BLaER1 (cell line): Measurements from ENCODE around the gene DMBT1.
"Not testable (repeated sequence)": the region's sequence is repeated elsewhere in the genome, so short reads cannot be mapped to it uniquely, and the experiment has no call there.

ENCODE experiments used
- H3K27ac ChIP-seq: shearing (Covaris generic); formaldehyde crosslinking; 2 replicates; pipeline ENCODE4 v1.8.1; 2022
- H3K27me3 ChIP-seq: shearing (Covaris generic); formaldehyde crosslinking; 2 replicates; pipeline ENCODE4 v1.8.1; 2022
- H3K36me3 ChIP-seq: shearing (Covaris generic); formaldehyde crosslinking; 2 replicates; pipeline ENCODE4 v1.8.1; 2022
- H3K4me1 ChIP-seq: shearing (Covaris generic); formaldehyde crosslinking; 2 replicates; pipeline ENCODE4 v1.8.1; 2022
- H3K4me2 ChIP-seq: shearing (Covaris generic); formaldehyde crosslinking; 2 replicates; pipeline ENCODE4 v1.8.1; 2022
- H3K4me3 ChIP-seq: shearing (Covaris generic); formaldehyde crosslinking; 2 replicates; pipeline ENCODE4 v1.8.1; 2022
- H3K9ac ChIP-seq: shearing (Covaris generic); formaldehyde crosslinking; 2 replicates; pipeline ENCODE4 v1.8.1; 2022
- H3K9me3 ChIP-seq: shearing (Covaris generic); formaldehyde crosslinking; 2 replicates; pipeline ENCODE4 v1.8.1; 2022
- H4K20me1 ChIP-seq: shearing (Covaris generic); formaldehyde crosslinking; 2 replicates; pipeline ENCODE4 v1.8.1; 2022
- Cebpa-rat ChIP-seq: shearing (Covaris generic); IDR thresholded peaks from 2 replicates; pipeline ENCODE4 v1.8.1; 2022

The DMBT1 gene

DNA sequence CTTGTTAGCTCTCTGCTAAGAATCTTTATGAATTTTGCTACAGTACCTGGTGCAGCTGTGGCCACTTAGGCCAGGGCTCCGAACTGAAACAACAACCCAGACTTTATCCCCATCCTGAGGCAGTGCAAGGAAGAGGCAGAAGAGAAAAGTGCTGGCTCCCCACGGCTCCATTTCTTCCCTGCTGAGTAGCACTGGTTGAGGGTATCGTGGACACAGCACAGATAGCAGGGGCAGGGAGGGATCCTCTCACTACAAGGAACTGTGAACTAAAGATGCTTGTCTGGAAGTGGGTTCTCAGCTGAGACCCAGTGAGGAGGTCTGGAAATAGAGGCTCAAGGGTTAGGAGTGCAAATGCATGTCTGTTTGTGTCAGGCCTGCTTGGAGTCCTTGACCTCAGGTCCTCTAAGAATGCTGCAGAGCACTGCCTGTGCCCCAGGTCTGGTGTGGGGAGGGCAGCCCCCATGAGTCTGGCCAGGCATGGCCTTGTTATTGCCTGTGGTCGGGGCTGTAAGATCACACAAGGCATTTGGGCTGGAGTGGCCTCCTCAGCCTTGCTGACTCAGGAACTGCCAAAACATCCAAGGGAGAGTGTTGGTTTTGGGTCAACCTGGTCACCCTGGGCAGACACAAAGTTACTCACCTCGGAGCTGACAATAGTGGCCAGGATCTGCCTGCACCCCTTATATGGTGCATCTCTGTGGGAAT, 58.1 kb downstream of the DMBT1 start:
- H3K27me3 ChIP-seq: no peaks in the 10 kb centered on the region
- no peaks in the 10 kb centered on the region for H3K36me3 ChIP-seq
- no peak for TF ChIP-seq Cebpa-rat
- H3K27ac ChIP-seq: no peak overlapping the region
- H4K20me1 ChIP-seq: no peaks in the 10 kb centered on the region
- H3K4me3 ChIP-seq: no peak overlapping the region
- peaks cover 7% of the 10 kb centered on the region for H3K9me3 ChIP-seq
- H3K4me1 ChIP-seq: no peaks in the 10 kb centered on the region
- no peak overlapping the region for H3K4me2 ChIP-seq
- no peak overlapping the region for H3K9ac ChIP-seq

DNA sequence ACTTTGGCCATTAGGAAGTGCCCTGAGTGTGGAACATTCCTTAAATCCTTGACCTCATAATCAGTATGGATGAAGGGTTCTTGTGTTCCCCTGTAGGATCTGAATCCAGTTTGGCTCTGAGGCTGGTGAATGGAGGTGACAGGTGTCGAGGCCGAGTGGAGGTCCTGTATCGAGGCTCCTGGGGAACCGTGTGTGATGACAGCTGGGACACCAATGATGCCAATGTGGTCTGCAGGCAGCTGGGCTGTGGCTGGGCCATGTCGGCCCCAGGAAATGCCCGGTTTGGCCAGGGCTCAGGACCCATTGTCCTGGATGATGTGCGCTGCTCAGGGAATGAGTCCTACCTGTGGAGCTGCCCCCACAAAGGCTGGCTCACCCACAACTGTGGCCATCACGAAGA, 60.4 kb downstream of the DMBT1 start:
- not testable (repeated sequence) for H3K9ac ChIP-seq, H3K4me3 ChIP-seq, H3K4me2 ChIP-seq, H3K27ac ChIP-seq, H3K4me1 ChIP-seq, H3K27me3 ChIP-seq, H4K20me1 ChIP-seq, H3K36me3 ChIP-seq
- H3K9me3 ChIP-seq: peaks cover 12% of the 10 kb centered on the region

DNA sequence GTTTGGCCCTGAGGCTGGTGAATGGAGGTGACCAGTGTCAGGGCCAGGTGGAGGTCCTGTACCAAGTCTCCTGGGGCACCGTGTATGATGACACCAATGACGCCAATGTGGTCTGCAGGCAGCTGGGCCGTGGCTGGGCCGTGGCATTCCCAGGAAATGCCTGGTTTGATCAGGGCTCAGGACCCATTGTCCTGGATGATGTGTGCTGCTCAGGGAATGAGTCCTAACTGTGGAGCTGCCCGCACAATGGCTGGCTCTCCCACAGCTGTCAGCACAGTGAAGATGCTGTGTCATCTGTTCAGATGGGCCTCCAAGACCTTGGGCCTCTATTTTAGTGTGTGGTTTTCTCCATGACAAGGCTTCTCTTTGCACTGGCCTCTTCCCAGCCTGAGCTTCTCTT, 64.0 kb downstream of the DMBT1 start:
- no peak for TF ChIP-seq Cebpa-rat
- Histone ChIP-seq H4K20me1 (no peaks in the 10 kb centered on the region), H3K27ac (no peak overlapping the region), H3K9ac (no peak overlapping the region), H3K27me3 (no peaks in the 10 kb centered on the region), H3K4me1 (no peaks in the 10 kb centered on the region), H3K4me2 (no peak overlapping the region), H3K4me3 (no peak overlapping the region), H3K9me3 (peaks cover 12% of the 10 kb centered on the region), H3K36me3 (no peaks in the 10 kb centered on the region)

DNA sequence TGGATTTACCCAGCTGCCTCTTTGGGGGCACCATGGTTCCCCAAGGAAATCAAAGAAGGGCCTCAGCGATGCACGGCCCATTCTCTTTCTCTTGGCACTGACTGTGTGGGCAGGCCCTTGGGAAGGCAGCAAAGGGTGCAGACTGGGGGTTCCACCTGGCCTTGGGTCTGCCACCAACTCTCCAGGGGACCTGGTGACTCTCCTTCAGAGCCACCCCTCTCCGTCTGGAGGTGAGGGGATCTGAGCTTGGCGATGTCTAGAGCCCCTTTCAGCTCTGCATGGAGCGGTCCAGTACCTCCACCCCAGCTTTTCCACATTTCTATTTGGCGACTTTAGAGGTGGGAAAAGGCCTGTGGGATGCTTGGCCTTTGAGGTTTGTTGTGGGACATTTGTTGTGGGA, 70.0 kb downstream of the DMBT1 start:
- Histone ChIP-seq H3K4me2 (no peak overlapping the region), H3K36me3 (no peaks in the 10 kb centered on the region), H3K9me3 (no peaks in the 10 kb centered on the region), H3K27ac (no peak overlapping the region), H4K20me1 (no peaks in the 10 kb centered on the region), H3K4me3 (no peak overlapping the region), H3K27me3 (no peaks in the 10 kb centered on the region), H3K9ac (no peak overlapping the region), H3K4me1 (no peaks in the 10 kb centered on the region)
- TF ChIP-seq Cebpa-rat: no peak

DNA sequence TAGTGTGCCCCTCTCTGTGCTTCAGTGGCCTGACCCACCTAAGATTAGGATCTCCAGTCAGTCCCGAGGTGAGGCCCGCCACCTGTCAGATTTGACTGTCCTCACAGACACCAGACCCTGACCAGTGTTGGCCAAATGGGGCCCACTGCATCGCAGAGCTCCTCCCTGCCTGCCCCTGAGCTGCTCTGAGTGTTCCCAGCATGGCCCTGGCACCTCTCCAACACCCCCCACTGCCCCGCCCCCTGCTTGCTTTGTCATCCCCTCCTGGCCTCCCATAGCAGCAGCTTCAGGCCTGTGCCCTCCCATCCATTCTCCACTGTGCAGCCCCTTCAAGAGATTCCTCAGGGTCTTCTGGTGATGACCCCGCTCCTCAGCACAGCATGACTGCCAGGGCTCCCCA, 71.5 kb downstream of the DMBT1 start:
- Histone ChIP-seq H3K9ac (no peak overlapping the region), H3K36me3 (no peaks in the 10 kb centered on the region), H4K20me1 (no peaks in the 10 kb centered on the region), H3K27ac (no peak overlapping the region), H3K9me3 (no peaks in the 10 kb centered on the region), H3K4me1 (no peaks in the 10 kb centered on the region), H3K4me3 (no peak overlapping the region), H3K27me3 (no peaks in the 10 kb centered on the region), H3K4me2 (no peak overlapping the region)
- TF ChIP-seq Cebpa-rat: no peak

DNA sequence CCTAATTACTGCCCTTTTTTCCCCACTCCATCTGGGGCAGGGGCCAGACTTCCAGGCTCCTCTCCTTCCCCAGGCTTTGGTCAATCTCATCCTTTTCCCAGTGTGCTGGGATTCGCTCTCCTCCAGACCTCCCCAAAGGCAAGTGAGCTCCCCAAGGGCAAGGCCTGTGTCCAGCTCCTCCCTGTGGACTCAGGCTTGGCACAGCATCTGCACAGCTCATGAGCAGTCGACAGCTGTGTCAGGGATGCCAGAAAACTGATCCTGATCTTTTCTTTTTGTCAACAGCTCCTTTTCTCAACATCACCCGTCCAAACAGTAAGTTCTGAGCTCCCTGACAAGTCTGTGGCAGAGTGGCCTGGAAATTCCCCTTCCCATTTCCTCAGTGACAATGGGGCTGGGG, 72.0 kb downstream of the DMBT1 start:
- no peak overlapping the region for H3K4me3 ChIP-seq
- no peaks in the 10 kb centered on the region for H4K20me1 ChIP-seq
- no peak overlapping the region for H3K4me2 ChIP-seq
- no peak overlapping the region for H3K27ac ChIP-seq
- no peak overlapping the region for H3K9ac ChIP-seq
- H3K9me3 ChIP-seq: no peaks in the 10 kb centered on the region
- H3K27me3 ChIP-seq: no peaks in the 10 kb centered on the region
- no peaks in the 10 kb centered on the region for H3K36me3 ChIP-seq
- no peak for TF ChIP-seq Cebpa-rat
- H3K4me1 ChIP-seq: no peaks in the 10 kb centered on the region

DNA sequence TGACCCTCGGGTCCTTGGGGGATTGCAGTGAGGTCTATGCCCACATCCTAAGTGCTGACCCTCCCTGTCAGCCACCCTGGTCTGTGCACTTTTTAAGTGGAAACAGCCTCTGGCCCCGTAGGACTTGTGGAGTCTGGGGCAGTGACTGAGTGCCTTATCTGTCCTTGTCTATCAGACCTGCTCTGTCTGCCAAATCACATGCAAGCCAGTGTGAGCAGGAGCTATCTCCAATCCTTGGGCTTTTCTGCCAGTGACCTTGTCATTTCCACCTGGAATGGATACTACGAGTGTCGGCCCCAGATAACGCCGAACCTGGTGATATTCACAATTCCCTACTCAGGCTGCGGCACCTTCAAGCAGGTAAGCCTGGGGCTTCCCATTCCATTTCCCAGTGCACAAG, 76.4 kb downstream of the DMBT1 start:
- H3K27ac ChIP-seq: no peak overlapping the region
- H3K9me3 ChIP-seq: no peaks in the 10 kb centered on the region
- H3K9ac ChIP-seq: no peak overlapping the region
- no peak for TF ChIP-seq Cebpa-rat
- no peaks in the 10 kb centered on the region for H3K27me3 ChIP-seq
- H3K4me1 ChIP-seq: no peaks in the 10 kb centered on the region
- H3K4me3 ChIP-seq: no peak overlapping the region
- no peaks in the 10 kb centered on the region for H3K36me3 ChIP-seq
- H4K20me1 ChIP-seq: no peaks in the 10 kb centered on the region
- no peak overlapping the region for H3K4me2 ChIP-seq

DNA sequence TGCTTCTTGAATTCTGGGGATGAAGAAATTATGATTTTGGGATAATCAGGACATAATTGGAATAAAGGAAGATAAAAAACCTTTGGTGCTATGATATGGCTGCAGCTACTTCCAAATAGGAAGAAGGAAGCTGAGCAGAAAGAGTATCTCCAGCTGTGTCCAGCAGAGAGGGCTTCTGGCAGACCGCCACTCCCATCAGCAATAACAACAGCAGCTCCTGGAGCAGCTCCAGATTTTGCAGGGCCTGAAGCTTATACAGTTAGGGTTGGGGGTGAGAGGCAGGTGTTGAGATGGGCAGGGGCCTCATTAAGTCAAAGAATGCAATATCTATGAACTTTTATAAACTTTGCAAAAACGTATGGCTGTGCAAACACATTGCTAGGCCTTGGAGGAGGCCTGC, 76.8 kb downstream of the DMBT1 start:
- Histone ChIP-seq H3K9me3 (no peaks in the 10 kb centered on the region), H3K4me2 (no peak overlapping the region), H3K27me3 (no peaks in the 10 kb centered on the region), H4K20me1 (no peaks in the 10 kb centered on the region), H3K4me1 (no peaks in the 10 kb centered on the region), H3K36me3 (no peaks in the 10 kb centered on the region), H3K4me3 (no peak overlapping the region), H3K27ac (no peak overlapping the region), H3K9ac (no peak overlapping the region)
- no peak for TF ChIP-seq Cebpa-rat

DNA sequence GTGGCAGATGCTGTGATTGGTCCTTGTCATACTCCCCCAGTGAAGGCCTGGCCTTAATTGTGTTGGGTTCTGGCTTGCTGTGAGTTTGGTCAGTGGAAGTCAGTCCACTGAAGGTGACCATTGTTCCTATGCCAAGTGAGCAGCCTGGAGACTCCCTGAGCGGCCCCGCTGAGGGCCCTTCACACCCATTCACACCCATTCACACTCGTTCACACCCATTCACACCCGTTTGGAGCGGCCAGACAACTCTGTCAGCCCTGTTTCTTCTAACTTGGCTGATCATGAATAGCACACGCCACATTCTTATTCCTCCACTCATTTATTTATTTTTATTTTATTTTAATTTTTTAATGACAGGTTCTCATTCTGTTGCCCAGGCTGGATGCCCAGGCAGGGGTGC, 77.6 kb downstream of the DMBT1 start:
- Histone ChIP-seq H3K4me1 (no peaks in the 10 kb centered on the region), H3K4me3 (no peak overlapping the region), H3K9ac (no peak overlapping the region), H4K20me1 (no peaks in the 10 kb centered on the region), H3K27ac (no peak overlapping the region), H3K27me3 (no peaks in the 10 kb centered on the region), H3K36me3 (no peaks in the 10 kb centered on the region), H3K9me3 (no peaks in the 10 kb centered on the region), H3K4me2 (no peak overlapping the region)
- no peak for TF ChIP-seq Cebpa-rat

DNA sequence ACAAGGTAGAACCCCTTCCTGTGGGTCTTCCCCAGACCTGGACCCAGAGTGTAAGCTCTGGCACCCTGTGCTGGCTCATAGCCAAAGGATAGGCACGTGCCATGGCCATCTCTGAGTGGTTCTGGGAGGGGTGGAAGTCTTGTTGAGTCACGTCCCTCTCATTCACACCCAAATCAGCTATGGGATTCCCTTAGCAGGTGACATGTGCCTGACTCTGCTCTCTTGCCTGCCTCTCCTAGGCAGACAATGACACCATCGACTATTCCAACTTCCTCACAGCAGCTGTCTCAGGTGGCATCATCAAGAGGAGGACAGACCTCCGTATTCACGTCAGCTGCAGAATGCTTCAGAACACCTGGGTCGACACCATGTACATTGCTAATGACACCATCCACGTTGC, 79.2 kb downstream of the DMBT1 start:
- no peak overlapping the region for H3K4me3 ChIP-seq
- peaks cover 5% of the 10 kb centered on the region for H3K4me1 ChIP-seq
- H3K27me3 ChIP-seq: no peaks in the 10 kb centered on the region
- H3K27ac ChIP-seq: no peak overlapping the region
- TF ChIP-seq Cebpa-rat: no peak
- no peaks in the 10 kb centered on the region for H3K36me3 ChIP-seq
- no peak overlapping the region for H3K9ac ChIP-seq
- H3K9me3 ChIP-seq: no peaks in the 10 kb centered on the region
- no peak overlapping the region for H3K4me2 ChIP-seq
- no peaks in the 10 kb centered on the region for H4K20me1 ChIP-seq

DNA sequence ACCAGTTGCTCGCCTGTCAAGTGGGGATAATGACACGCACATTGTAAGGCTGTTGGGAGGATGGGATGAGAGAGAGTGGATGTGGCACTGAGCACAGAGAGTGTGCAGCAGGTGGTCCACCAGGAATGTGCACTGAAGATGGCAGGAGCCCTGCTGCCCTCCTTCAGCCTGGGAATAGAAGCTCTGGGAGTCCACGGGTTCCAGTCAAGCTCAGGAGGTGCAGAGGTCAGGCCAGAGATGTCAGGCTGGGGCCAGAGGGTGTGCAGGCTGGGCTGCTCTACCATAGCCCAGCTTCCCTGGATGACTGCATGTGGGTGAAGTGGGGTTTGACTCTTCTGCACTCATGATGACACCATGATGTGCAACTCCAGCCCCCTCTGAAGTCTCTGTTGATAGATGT, 80.4 kb downstream of the DMBT1 start:
- Histone ChIP-seq H3K4me1 (peaks cover 11% of the 10 kb centered on the region), H3K4me3 (no peak overlapping the region), H4K20me1 (no peaks in the 10 kb centered on the region), H3K36me3 (no peaks in the 10 kb centered on the region), H3K27ac (no peak overlapping the region), H3K9me3 (no peaks in the 10 kb centered on the region), H3K9ac (no peak overlapping the region), H3K4me2 (no peak overlapping the region), H3K27me3 (no peaks in the 10 kb centered on the region)
- no peak for TF ChIP-seq Cebpa-rat
